ENCODE results near the gene PIP5K1B.

GRCh38 chr9:68725070-68725469 is 20.0 kb downstream of the PIP5K1B start:
- no peak for TF ChIP-seq SIN3A (IDR thresholded peaks at IDR 0.05; ENCODE audit: borderline replicate concordance, insufficient read depth, low read length)
- no peak for TF ChIP-seq FOXP2 (optimal IDR thresholded peaks at IDR 0.05; ENCODE audit: borderline replicate concordance, extremely low read depth, extremely low read length, insufficient read depth)

Data from PFSK-1 (cell line).